Measurements from ENCODE around the gene MED15.

The MED15 gene

DNA sequence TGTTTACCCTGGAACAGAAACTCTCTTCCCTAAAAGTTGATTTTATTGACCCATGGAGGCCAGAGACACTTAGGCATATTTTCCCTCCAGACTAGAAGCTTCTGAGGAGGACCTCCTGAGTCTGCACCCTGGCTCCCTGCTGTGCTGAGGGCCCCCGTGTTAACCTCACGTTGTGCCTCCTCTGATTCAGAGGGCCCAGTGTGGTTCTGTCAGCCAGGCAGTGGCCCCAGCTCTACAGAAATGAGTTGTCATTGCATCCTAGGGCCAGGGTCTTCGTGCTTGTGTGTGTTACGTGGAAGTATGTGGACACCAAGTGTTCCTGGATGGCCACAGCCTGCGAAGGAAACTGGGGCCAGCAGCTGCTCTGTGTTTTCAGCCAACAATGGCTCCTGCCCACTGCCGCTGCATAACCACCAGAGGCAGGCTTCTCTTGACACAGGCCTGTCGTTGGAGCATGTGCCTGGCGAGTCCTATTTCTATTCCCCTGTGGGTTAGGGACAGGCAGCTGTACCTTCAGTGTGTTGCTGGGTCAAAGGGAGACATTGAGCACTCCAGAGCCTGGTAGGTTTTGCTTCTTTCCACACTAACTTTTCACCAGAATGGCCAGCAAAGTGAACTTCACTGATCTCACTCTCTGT lies 44.5 kb downstream of the MED15 start:
- DNase-seq = no peak

GRCh38 chr22:20552443-20553401 lies 45.3 kb downstream of the MED15 start:
- DNase-seq = no peak

GRCh38 chr22:20553947-20554741 lies 46.7 kb downstream of the MED15 start:
- no peak for DNase-seq

GRCh38 chr22:20554824-20555223 lies 47.4 kb downstream of the MED15 start:
- DNase-seq = no peak

GRCh38 chr22:20558534-20558933 lies 51.1 kb downstream of the MED15 start:
- DNase-seq = no peak

DNA sequence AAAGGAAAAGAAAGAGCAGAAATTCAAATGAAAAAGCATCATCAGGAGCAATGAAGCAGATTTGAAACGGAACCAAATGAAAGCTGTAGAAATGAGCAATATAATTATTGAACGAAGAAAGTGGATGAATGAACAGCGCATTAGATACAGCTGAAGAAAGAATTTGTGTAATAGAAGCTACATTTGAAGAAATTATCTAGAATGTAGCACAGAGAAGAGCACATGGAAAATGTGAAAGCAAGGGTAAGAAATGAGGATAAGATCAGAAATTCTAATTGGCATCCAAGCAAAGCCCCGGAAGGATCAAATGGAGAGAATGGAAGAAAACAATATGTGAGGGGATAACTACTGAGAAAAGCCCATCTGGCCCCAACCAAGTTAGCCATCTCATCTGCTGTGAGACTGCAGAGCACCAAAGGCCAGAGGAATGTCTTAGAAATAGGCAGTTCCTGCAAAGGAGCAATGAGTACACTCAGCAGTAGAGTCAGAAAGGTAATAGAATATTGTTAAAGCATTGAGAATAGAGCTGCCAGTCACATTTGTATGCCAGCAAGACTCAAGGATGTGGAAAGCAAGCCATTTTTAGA lies 51.9 kb downstream of the MED15 start:
- no peak for DNase-seq

- DNase-seq = no peak
Observed at GRCh38 chr22:20560716-20561115, 53.3 kb downstream of the MED15 start.

DNA sequence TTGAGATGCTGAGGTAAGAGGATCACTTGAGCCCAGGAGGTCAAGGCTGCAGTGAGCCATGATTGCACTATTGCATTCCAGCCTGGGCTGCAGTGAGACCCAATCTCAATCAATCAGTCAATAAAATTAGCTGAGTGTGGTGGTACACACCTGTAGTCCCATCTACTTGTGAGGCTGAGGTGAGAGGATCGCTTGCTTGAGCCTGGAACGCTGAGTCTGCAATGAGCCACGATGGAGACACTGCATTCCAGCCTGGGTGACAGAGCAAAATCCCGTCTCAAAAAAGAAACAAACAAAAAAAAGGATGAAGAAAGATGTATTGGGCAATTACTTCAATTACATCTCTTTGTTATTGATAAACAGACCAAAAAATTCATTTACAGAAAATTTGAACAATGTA lies 54.5 kb downstream of the MED15 start:
- no peak for DNase-seq

- DNase-seq = no peak
Observed at GRCh38 chr22:20562607-20563465, 55.4 kb downstream of the MED15 start.

- DNase-seq = no peak
Observed at GRCh38 chr22:20563466-20563906, 56.1 kb downstream of the MED15 start.

GRCh38 chr22:20563941-20564371 lies 56.5 kb downstream of the MED15 start:
- no peak for DNase-seq

- no peak for DNase-seq
Observed at GRCh38 chr22:20565079-20565734, 57.8 kb downstream of the MED15 start.

DNA sequence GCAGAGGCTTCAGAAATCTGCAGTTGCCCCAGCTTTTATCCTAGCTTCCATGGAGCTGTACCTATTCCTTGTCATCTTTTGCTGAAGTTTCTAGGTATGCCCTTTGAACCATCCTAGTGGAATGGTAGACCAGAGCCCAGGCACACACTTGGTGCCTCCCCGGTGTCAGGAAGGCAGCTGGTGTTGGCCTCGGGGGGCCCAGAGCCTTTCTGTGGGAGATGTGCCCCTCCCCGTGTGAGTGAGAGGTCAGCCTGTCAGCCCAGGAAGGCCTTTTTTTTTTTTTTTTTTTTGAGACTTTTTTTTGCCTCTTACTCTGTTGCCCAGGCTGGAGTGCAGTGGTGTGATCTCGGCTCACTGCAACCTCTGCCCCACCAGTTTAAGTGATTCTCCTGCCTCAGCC lies 58.4 kb downstream of the MED15 start:
- DNase-seq = no peak

DNA sequence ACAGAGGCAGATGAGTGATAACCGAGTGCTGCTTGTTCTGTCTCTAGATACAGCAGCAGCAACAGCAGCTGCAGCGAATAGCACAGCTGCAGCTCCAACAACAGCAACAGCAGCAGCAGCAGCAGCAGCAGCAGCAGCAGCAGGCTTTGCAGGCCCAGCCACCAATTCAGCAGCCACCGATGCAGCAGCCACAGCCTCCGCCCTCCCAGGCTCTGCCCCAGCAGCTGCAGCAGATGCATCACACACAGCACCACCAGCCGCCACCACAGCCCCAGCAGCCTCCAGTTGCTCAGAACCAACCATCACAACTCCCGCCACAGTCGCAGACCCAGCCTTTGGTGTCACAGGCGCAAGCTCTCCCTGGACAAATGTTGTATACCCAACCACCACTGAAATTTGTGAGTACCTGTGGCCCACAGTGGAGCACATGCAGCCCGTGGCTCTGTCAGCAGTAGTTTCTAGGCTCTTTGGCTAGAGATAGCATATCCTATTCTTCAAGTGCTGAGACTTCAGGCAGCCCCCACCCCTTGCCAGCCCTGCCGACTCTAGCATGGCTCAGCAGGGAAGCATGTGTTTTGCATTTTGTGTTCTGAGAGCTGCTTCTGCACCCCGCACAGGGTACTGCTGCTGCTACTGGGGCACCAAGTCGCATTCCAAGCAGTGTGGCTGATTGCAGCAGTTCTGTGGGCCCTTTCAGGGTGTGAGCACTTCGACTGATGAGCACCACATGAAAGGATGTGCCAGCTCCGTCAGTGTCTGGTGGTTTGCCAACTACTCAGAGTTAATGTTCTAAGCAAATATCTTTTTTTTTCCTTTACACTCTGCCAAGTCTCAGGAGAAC lies 59.2 kb downstream of the MED15 start:
- DNase-seq = no peak

- no peak for DNase-seq
Observed at GRCh38 chr22:20567371-20567847, 60.0 kb downstream of the MED15 start.

- DNase-seq = no peak
Observed at GRCh38 chr22:20567993-20568417, 60.6 kb downstream of the MED15 start.

GRCh38 chr22:20568502-20569058 lies 61.2 kb downstream of the MED15 start:
- DNase-seq = no peak

GRCh38 chr22:20569059-20570058 lies 61.9 kb downstream of the MED15 start:
- no peak for DNase-seq

All from right kidney (tissue), 1 donor.